PC-9 (cell line): Measurements from ENCODE around the gene CFAP46.

Source experiments
- EZH2 ChIP-seq: fragments of 200-600 bp; sonication (generic); IDR thresholded peaks from 2 replicates; pipeline ENCODE4 v1.8.0; 2017; ENCODE audit warnings: antibody characterized with exemption, low read depth
- TF ChIP-seq, protein P1 (sequence below): fragments of 200-600 bp; sonication (generic); conservative IDR thresholded peaks from 2 replicates; pipeline ENCODE4 v1.6.1; 2017; ENCODE audit warnings: mixed run types, antibody characterized with exemption, mild to moderate bottlenecking, moderate library complexity

- TF ChIP-seq, protein P1, sequence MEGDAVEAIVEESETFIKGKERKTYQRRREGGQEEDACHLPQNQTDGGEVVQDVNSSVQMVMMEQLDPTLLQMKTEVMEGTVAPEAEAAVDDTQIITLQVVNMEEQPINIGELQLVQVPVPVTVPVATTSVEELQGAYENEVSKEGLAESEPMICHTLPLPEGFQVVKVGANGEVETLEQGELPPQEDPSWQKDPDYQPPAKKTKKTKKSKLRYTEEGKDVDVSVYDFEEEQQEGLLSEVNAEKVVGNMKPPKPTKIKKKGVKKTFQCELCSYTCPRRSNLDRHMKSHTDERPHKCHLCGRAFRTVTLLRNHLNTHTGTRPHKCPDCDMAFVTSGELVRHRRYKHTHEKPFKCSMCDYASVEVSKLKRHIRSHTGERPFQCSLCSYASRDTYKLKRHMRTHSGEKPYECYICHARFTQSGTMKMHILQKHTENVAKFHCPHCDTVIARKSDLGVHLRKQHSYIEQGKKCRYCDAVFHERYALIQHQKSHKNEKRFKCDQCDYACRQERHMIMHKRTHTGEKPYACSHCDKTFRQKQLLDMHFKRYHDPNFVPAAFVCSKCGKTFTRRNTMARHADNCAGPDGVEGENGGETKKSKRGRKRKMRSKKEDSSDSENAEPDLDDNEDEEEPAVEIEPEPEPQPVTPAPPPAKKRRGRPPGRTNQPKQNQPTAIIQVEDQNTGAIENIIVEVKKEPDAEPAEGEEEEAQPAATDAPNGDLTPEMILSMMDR = no peak
- no peak for TF ChIP-seq EZH2
Measured at GRCh38 chr10:132765435-132765834, 176.9 kb downstream of the CFAP46 start.
